ENCODE measurements around the gene BANK1.

The BANK1 gene

GRCh38 chr4:101956068-101956825 is 165.7 kb downstream of the BANK1 start:
- no peak for DNase-seq (ENCODE audit: low read depth in 1 of 2, low spot score in 1 of 2)

- no peak for DNase-seq (ENCODE audit: low read depth in 1 of 2, low spot score in 1 of 2)
These were observed 168.0 kb downstream of the BANK1 start for GRCh38 chr4:101958547-101958946.

DNA sequence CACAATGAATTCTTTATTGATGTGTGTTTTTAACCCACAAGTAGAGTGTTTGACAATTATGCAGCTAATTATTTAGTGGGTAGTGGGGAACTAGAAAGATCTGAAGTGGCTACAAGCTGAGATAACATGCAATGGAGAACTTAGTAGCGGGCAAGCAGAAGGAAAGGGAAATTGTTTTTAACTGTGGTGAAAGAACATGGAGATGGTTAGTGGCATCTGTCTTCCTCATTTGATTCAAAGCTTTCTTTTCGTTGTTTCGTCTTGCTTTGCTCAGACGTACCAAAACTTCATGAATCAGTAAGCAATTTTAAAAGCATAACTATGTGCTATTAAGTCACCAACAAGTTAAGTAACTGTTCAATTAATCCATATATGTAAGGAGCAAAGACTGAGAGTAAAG is 169.9 kb downstream of the BANK1 start:
- DNase-seq (ENCODE audit: low read depth in 1 of 2, low spot score in 1 of 2) = no peak

GRCh38 chr4:101961144-101961543 is 170.6 kb downstream of the BANK1 start:
- no peak for DNase-seq (ENCODE audit: low read depth in 1 of 2, low spot score in 1 of 2)

GRCh38 chr4:101967697-101968346 is 177.3 kb downstream of the BANK1 start:
- no peak for DNase-seq (ENCODE audit: low read depth in 1 of 2, low spot score in 1 of 2)

DNA sequence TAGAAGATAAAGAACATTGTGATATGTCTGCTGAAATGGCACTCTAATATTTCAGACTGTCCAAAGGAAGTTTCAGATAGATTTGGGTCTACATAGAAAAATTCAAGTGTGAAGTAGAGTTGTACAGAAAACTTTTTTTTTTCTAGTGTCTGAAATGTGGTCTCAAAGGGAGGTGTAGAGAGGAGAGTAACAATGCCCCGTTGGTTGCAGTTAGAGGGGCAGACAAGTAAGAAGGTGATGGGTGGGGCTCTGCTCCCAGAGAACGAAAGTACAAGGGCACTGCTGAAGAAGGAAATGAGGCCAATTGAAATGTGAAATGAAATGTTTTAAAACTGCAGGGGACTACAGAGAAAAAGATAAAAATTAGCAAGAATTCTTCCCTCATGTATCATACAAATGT is 177.8 kb downstream of the BANK1 start:
- no peak for DNase-seq (ENCODE audit: low read depth in 1 of 2, low spot score in 1 of 2)

DNA sequence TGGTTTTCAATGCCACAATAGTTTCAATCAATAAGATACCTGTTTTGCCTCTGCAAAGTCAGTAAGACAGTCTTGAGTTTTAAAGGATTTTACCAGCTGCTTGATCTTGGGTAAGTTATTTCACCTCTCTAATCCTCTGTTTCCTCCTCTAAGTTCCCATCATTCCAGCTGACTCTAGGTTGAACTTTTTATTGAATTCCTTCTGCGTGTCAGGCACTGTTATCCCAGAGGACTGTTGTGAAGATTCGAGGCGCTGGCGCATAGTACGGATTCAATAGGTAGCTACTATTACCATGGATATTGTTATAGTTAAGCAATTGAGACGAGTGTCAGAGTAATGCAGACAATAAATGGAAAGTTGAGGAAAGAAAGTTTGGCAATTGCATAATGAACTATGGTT is 179.4 kb downstream of the BANK1 start:
- DNase-seq (ENCODE audit: low read depth in 1 of 2, low spot score in 1 of 2) = no peak

DNA sequence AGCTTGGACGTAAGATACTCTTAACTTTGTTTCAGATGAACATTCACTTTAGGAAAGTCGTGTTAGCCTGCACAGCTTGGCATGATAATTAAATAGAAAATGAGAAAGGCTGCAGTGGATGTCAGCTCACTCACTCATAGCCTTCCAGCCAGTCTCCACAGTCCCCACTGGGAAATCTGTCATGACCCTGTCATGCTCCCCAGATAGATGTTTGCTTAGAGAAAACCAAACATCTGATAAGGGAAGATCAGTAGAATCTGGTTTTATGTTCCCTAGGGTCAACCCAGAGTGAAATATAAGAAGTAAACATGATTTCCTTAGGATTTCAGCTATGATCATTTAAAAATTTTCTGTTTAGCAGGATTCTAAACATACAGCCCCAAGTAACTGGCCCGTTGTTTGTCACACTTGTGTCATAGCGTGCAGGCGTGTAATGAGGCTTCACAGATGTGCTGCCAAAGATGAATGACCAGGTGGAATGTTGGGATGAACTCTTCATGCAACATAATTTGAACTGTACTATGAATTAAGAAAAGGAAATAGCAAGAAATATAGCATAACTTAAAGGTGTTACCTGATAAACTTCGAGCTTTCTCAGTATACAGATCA is 180.1 kb downstream of the BANK1 start:
- DNase-seq (ENCODE audit: low read depth in 1 of 2, low spot score in 1 of 2) = no peak

- DNase-seq (ENCODE audit: low read depth in 1 of 2, low spot score in 1 of 2) = no peak
These were observed 182.3 kb downstream of the BANK1 start for GRCh38 chr4:101972791-101973190.

DNA sequence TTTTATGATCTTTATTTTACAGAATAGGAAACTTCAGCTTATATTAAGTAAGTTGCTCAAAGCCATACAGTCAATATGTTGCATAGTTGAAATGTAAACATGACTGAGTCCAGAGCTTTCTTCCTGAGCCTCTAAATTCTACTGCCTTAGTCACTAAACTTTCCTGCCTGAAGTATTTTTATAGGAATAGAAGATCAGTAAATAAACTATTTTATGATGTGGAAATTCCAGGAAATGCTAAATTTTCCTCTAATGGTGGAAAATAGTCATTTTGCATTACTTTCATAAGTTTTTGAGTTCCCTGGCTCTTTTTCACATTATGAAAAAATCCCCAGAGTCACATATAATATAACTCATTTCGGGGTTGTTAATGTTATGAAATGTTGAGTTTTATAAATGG is 182.8 kb downstream of the BANK1 start:
- DNase-seq (ENCODE audit: low read depth in 1 of 2, low spot score in 1 of 2) = no peak

DNA sequence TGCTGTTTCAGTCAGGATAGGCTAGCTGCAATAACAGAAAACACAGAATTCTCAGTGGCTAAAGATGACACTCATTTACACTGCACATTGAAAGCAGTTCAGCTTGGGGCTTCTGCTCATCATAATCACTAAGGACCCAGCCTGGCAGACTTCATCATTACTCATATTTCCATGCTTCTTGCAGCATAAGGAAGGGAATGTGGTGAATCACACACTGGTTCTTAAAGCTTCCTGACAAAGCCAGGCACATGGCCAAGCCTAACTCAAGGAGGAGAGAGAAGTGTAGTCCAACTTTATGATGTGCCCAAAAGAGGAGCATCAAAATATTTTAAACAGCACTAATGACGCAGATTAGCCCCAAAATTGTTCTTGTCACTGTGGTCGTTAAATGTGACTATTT is 186.5 kb downstream of the BANK1 start:
- no peak for DNase-seq (ENCODE audit: low read depth in 1 of 2, low spot score in 1 of 2)

DNA sequence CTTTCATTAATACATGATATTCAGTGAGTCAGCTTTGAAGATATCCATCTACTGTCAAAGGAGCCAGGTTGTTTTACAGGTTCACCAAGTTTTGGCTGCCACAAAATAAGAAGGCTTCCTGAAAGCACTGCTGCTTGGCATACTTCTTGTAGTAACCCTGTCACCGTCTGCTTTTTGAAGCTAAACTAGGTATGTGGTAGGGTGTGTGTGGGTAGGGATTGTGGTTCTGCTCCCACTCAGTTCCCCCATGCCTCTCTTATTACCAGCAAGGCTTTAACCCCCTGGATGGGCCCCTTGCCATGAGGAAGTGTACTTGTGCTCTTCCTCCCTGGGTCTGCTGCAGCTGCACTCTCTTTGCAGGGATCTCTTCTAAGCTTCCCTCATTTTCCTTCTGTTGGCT is 191.2 kb downstream of the BANK1 start:
- no peak for DNase-seq (ENCODE audit: low read depth in 1 of 2, low spot score in 1 of 2)

GRCh38 chr4:101983835-101984234 is 193.3 kb downstream of the BANK1 start:
- no peak for DNase-seq (ENCODE audit: low read depth in 1 of 2, low spot score in 1 of 2)

- DNase-seq (ENCODE audit: low read depth in 1 of 2, low spot score in 1 of 2) = no peak
These were observed 197.2 kb downstream of the BANK1 start for GRCh38 chr4:101987623-101988243.

- no peak for DNase-seq (ENCODE audit: low read depth in 1 of 2, low spot score in 1 of 2)
These were observed 199.0 kb downstream of the BANK1 start for GRCh38 chr4:101989551-101989950.

DNA sequence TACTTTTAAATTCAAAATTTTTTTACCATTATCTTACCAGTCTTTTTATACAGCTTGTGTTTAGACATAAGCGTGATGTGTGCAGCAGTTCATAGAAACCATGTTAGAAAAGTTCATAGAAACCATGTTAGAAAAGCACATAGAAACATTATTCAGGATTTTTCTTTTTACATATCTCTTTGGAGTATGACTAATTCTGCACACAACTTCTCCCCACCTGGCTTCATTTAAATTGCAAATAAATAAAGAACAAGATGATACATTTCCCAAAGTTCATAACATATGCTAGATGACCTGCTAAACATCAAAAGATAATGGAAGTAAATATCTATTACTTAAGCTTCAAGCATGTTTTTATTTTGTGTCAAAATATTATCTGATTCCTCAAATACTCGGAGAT is 201.9 kb downstream of the BANK1 start:
- DNase-seq (ENCODE audit: low read depth in 1 of 2, low spot score in 1 of 2) = no peak

DNA sequence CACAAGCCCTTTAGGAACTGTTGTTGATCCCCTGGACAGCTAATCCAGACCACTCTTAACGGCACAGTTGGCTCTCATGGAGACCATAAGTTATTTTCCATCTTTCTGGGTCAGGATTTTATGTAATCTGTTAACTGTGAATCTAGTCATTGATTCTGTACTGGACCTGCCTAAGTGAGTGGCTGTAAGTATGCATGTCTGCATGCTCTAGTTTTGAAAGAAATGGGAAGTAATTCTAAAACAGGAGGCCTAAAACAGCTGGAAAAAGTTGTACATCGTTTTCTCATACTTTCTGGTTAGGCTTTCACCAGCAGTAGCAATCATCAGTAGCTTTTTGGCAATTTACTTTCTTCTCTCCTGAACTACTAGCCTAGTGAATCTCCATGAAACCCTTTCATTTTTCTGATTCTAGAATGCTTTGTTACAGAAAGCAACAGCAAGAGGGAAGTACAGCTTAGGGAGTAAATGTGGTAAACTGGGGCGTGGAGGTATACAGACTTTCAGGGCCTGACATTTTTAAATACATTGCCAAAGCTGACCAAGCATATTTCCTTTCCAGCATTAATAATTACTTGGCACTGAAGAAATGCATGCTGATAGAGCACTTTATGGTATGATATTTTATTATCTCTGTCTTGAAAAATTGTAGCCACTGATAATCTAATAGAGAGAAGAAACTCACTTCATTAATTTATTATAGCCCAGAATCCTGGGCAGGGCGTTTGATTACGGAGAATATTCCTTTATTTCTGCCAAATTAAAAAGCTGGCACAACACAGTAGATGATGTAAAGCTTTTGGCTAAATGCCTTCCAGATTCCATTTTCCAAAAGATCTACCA is 202.7 kb downstream of the BANK1 start:
- no peak for DNase-seq (ENCODE audit: low read depth in 1 of 2, low spot score in 1 of 2)

DNA sequence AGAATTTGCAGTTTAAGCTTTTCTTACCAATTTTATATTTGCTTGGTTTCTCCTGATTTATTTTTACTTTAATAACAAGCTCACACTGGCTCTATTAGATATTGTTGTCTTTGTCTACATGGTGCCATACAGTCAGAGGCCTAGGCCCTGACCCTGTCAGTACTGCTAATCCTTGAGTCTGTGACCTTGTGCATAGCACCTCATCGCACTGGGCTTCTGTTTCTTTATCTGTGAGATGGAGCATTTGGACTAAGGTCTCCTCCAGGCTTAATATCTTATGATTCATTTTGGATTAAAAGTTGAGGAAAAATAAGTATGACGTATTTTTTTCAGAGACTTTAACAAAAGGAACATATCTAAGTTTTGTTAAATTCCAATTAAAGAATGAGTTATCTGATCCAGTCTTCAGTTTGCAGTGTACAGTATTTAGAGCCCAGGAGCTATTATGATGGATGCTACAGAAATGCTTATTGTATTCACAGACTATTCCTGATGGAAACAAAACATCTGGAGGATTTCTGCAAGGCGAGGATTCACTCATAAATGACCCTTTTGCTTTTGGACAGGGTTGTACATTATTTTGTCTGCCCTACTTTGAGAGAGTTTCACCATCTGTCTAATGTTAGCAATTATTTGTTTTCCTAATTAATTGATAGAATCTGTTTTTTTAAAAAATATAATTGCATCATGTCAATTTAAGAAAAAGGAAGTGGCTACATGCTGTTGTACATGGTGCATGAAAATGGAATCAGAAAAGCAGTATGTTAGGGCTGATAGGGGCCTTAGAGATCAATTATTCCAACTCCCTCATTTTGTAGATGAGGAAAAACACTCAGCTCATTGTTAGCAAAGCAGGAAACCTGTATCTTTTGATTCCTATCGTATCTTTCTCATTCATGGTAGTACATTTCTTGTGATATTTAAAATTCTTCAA is 203.6 kb downstream of the BANK1 start:
- DNase-seq (ENCODE audit: low read depth in 1 of 2, low spot score in 1 of 2) = no peak

GRCh38 chr4:102007959-102008425 is 217.5 kb downstream of the BANK1 start:
- DNase-seq (ENCODE audit: low read depth in 1 of 2, low spot score in 1 of 2) = no peak

DNA sequence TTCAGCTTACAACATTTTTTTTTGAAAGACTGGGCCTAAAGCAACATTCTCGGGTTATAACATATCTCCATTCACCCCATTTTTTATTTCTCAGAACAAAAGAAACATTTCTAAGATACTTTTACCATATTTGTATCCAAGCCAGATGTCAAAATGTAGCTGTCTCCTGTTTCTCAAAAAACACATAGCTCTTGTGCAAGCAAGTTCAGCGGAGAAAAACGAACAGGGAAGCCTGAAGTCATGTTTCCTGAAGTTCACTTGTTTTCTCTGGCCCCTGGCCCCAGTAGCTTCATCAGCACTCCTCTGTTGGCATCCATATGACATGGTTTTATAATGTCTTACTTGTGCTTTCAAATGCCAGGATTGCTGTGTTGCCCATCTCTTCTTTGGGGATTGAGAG is 218.2 kb downstream of the BANK1 start:
- DNase-seq (ENCODE audit: low read depth in 1 of 2, low spot score in 1 of 2) = no peak

All from stimulated activated CD4-positive, alpha-beta T cell treated with anti-CD3 and anti-CD28 coated beads, Interleukin-15, amount 100 ng/mL, for 1 hour (primary cell).